Stimulated activated naive CD4-positive, alpha-beta T cell (primary cell): ENCODE data around the gene COLGALT1.
"Not testable (repeated sequence)": the region's sequence is repeated elsewhere in the genome, so short reads cannot be mapped to it uniquely, and the experiment has no call there.

Experiments
- DNase-seq, 6 experiments: peaks; one replicate each; lab custom pipeline; 2025; lab: John Stamatoyannopoulos, UW

The COLGALT1 gene

DNA sequence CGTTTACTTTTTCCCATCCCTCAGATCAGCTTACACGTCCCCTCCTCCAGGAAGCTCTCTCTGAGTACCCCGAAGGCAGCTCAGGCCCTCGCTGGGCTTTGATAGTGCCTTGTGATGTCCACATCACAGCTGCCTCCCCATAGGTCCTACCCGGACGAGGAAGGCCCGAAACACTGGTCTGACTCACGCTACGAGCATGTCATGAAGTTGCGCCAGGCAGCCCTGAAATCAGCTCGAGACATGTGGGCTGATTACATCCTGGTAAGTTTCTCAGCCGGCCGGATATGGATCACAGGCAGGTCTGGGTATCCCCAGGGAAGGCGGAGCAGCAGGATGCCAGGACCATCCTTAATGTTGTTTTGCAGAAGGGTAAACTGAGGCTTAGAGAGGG, 4.8 kb downstream of the COLGALT1 start:
- DNase-seq, result no peak

DNA sequence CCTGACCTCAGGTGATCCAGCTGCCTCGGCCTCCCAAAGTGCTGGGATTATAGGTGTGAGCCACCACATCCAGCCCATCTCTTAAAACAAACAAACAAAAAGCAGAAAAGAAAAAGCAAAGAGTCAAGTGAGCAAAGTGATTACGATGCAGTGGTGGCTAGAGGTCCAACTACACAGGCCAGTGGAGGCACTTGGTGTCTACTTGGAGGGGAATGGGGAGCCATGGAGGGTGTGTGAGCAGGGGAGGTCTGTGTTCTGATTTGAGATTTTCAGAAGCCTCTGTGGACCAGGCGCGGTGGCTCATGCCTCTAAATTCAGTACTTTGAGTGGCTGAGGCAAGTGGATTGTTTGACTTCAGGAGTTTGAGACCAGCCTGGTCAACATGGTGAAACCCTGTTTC, 6.6 kb downstream of the COLGALT1 start:
- DNase-seq, result no peak

DNA sequence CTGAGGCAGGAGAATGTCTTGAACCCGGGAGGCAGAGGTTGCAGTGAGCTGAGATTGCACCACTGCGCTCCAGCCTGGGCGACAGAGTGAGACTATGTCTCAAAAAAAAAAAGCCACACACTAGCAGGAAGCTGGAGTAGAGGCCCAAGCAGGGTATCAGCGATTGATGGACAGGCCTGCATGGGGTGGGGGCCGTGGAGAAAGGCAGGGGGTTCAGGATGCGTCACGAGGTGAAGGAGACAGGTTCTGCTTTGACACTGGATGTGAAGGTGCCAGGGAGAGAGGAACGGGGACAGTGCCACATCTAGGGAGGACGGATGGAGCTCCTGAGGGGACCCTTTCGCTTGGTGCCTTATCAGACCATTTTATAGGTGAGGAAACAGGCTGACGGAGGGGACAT, 7.1 kb downstream of the COLGALT1 start:
- DNase-seq, result no peak

DNA sequence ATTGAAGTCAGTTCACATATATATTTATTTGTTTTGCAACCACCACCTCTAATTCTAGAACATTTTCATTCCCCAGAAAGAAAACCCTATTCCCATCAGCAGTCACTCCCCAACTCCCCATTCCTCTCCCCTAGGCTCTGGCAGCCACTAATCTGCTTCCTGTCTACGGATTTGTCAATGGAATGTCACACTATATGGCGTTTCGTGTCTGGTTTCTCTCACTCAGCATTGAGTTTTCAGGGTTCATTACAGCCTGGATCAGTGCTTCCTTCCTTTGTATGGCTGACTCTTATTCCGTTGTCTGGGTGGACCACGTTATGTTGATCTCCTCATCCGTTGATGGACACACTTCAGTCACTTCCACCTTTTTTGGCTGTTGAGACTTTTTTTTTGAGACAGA, 9.3 kb downstream of the COLGALT1 start:
- DNase-seq, result no peak

DNA sequence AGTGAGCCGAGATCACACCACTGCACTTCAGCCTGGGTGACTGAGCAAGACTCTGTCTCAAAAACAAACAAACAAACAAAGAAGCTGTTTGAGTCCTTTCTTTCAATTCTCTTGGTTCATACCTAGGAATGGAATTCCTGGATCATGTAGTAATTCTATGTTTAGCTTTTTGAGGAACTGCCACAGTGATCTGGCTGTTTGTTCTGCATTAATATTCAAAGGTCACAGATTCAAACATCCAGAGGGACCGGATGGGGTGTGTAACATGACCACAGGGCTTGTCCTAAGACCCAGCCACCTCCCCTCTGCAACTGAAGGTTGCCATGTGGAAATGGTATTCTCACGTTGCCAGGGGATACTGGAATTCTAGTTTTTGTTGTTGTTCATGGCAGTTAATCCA, 10.2 kb downstream of the COLGALT1 start:
- no peak for DNase-seq

DNA sequence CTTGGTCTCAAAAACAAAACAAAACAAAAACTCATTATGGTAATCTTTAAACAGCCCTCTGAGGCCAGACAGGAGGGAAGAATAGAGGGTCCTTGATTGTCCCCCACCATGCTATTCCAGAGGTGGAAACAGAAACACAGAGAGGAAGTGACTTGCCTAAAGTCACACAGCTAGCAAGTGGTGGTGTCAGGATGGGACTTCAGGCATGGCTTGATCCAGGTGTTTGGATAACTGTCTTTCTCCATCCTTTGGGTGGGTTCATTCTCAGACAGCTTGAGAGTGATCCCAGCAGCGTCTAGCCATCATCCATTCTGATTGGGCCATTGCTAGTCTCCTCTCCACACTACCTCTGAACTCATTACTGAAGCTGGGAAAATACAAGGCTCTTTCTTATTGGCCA, 12.5 kb downstream of the COLGALT1 start:
- DNase-seq, result no peak

DNA sequence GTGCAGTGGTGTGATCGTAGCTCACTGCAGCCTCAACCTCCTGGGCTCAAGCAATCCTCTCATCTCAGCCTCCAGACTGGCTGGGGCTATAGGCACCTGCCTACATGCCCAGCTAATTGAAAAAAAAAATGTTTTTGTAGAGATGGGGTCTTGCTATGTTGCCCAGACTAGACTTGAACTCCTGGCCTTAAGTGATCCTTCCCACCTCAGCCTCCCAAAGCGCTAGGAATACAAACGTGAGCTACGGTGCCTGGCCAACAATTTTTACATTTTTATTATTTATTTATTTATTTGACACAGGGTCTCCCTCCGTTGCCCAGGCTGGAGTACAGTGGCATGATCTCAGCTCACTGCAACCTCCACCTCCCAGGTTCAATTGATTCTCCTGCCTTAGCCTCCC, 14.8 kb downstream of the COLGALT1 start:
- DNase-seq, result not testable (repeated sequence)

DNA sequence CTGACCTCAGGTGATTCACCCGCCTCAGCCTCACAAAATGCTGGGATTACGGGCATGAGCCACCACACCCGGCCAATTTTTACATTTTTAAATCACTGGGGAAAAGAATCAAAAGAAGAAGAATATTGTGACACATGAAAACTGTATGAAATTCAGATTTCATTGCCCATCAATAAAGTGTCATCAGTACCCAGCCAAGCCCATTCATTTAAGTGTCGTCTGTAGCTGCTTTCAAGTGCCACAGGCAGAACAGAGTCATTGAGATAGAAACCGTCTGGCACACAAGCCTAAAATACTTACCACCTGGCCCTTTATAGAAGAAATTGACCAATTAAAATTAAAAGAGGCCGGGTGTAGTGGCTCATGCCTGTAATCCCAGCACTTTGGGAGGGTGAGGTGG, 15.3 kb downstream of the COLGALT1 start:
- DNase-seq, result no peak

DNA sequence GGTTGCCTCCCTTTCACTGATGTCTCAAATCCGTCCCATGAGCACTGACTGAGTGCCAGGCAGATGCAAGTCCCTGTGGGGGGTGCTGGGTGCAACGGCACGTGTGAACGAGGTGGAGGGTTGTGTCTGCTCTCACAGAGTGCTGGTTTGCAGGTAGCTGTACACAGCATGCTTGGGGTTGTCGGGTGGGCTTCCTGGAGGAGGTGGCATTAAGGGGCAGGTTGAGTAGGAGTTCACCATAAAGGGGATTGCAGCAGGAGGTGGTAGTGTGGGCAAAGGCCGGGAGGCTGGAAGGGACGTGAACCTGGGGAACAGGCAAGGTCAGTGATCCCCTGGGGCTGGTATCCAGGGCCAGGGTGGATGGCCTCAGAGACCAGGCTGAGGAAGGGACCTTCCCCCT, 17.2 kb downstream of the COLGALT1 start:
- no peak for DNase-seq

DNA sequence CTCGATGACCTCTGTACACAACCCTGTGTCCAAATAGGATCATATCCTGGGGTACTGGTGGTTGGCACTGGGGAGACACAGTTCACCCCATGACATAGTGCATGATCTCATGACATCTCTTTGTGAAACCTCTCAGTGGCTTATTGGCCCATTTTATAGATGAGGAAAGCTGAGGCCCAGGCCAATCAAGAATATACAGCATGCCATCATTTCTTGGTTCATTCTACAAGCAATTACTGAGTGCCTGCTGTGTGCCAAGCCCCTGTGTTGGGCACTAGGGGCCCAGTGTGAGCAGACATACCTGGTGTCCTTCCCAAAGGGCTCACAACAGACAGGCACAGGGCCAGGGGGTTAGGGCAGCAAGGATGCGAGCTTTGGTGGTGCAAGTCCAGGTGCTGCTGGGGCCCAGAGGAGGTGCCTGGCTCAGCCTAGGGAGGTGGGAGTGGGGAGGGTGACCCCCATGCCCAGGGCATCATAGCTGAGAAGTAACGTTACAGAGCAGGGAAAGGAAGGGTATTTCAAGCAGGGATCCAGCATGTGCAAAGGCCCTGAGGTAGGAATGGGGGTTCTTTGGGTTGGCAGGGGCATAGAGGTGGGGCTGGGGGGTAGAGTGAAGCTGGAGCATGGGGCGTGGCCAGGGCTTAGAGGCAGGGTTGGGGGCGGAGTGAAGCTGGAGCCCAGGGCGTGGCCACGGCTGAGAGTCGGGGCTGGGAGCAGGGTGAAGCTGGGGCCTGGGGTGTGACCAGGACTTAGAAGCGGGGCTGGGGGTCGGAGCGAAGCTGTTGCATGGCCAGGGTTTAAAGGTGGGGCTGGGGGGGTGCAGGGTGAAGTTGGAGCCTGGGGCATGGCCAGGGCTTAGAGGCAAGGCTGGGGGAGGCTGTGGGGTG, 20.7 kb downstream of the COLGALT1 start:
- no peak for DNase-seq

DNA sequence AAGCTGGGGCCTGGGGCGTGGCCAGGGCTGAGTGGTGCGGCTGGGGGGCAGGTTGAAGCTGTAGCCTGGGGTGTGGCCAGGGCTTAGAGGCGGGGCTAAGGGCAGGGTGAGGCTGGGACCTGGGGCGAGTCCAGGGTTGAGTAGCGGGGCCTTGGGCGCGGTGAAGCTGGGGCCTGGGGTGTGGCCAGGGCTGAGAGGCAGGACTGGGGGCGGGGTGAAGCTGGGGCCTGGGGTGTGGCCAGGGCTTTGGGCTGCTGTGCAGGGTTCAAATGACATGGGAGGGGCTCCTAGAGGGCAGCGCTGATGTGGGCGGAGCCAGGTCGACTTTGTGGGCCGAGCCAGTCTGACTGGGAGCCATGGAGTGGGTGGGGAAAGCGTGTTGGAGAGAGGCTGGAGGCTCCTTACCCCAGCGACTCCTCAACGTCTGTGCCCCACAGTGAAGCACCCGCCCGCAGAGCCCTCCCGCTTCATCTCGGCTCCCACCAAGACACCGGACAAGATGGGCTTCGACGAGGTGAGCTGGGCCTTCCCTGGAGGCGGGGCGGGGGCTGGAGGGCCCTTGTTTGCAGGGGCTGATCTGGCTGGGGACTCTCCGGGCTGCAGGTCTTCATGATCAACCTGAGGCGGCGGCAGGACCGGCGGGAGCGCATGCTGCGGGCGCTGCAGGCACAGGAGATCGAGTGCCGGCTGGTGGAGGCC, 21.5 kb downstream of the COLGALT1 start:
- DNase-seq, result no peak

DNA sequence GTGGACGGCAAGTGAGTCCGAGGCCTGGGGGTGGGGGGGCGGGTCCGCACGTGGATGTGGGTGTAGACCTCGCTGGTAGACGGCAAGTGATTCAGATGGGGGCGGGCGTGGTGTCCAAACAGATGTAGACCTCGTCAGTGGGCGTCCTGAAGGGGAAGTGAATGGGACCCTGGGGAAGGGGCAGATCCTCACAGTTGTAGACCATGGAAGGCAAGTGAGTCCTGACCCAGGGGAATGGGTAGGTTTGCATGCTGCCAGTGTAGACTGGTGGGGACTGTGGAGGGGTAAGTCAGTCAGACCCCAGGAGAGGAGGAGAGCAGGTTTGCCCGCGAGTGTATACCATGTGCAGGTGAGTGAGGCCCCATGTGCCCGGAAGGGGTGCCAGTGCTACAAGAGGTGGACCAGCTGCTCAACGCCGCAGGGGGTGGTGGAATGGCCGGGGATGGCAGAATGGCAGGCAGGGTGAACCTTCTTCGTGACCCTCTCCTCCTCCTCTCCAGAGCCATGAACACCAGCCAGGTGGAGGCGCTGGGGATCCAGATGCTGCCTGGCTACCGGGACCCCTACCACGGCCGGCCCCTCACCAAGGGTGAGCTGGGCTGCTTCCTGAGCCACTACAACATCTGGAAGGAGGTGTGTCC, 22.1 kb downstream of the COLGALT1 start:
- no peak for DNase-seq

DNA sequence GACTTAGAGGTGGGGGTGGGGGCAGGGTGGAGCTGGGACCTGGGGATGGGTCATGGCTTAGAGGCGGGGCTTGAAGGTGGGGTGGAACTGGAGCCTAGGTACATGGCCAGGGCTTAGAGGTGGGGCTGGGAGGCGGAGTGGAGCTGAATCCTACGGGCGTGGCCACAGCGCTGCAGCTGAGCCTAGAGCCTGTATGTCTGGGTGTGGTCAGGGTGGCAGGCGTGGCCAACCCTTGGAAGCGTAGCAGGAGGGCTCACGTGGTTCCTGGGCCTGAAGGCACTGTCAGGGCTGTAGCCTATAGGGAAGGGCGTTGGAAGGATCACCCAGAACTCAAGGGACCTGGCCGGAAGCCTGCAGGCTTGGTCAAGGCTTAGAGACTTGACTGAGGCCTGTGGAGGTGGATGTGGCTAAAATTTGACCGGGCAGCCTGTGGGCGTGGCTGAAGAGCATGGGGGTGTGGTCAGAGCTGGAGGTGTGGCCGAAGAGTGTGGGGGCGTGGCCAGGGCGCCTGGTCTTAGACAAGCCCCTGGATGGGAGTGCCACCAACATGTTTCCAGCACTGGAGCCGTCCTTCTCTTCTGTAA, 24.3 kb downstream of the COLGALT1 start:
- DNase-seq, result no peak

DNA sequence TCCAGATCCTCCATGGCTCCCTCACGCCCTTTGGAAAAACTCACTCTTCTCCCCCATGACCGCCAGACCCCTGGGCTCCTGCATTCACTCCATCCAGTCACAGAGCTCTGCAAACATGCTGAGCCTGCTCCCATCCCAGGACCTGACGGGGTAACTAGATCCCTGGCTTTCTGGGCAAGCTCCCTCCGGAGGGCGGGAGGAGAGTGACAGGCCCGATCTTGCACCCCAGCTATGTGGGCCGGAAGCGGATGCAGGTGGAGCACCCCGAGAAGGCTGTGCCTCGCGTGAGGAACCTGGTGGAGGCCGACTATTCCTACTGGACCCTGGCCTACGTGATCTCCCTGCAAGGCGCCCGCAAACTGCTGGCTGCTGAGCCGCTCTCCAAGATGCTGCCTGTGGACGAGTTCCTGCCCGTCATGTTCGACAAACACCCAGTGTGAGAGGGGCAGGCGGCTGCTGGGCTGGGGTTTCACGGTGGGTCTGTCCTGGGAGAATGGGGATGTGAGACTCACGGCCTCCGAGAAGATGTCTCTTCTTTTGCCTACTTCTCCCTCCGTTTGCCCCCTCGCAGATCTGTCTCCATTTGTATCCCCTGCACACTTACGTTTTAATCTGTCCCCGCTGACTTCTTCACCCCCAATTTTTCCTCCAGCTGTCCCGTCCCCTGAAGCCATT, 25.2 kb downstream of the COLGALT1 start:
- no peak for DNase-seq

DNA sequence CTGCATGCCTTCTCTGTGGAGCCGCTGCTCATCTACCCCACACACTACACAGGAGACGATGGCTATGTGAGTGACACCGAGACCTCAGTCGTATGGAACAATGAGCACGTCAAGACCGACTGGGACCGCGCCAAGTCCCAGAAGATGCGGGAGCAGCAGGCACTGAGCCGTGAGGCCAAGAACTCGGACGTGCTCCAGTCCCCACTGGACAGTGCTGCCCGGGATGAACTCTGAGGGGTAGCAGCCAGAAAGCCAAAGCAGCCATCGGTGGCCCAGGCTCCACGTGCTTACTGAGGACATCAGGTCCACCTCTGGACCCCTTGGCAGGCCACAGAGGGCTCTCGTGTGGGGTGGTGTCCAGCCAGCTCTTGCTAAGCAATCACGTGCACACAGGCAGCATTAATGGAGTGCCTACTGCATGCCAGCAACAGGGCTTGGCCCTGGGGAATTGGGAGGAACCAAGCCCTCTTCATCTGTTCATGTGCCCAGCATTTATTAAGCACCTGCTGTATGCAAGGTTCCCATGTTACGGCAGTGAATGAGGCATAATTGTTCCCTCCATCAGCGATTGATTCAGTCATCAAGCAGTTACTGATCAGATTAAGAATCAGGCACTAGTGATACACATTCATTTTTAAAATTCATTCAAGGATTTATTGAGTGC, 25.9 kb downstream of the COLGALT1 start:
- no peak for DNase-seq

DNA sequence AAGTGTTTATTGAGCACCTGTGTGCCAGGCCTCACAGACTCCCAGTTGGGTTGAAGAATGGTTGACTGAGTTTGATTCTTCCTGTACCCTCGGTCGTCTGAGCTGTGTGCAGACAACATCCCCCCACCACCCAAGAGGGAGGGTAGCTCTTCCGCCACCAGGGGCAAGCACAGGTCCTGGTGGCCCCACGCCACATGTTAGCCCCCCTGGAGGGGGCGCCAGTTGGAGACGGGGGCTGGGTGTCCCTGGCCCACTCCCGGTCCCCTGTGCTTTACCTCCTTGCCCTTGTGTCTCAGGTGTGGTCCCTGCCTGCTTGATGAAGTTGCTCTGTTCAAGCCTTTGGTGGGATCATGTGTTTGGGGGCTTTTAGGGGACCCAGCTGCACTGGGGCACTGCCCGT, 27.2 kb downstream of the COLGALT1 start:
- DNase-seq, result no peak

DNA sequence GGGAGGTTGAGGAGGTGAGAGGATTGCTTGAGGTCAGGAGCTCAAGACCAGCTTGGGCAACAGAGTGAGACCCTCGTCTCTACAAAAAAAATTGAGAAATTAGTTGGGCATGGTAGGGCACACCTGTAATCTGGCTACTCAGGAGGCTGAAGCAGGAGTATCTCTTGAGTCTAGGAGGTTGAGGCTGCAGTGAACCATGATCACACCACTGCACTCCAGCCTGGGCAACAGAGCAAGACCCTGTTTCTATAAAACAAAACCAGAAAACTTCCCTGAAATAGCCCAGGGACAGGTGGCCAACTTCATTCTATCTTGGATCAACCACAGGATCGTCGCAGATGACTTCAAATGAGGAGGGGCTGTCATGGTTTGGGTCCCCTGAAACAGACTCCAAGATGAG, 28.7 kb downstream of the COLGALT1 start:
- no peak for DNase-seq

DNA sequence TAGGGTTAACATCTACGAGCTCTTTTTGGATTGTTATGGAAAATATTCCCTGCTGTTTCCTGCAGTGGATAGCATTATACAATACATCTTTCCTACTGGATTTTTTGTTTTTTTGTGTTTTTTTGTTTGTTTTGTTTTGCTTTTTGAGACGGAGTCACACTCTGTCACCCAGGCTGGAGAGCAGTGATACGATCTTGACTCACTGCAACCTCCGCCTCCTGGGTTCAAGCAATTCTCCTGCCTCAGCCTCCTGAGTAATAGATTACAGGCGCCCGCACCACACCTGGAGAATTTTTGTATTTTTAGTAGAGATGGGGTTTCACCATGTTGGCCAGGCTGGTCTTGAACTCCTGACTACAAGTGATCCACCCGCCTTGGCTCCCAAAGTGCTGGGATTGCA, 29.9 kb downstream of the COLGALT1 start:
- DNase-seq, result not testable (repeated sequence)

DNA sequence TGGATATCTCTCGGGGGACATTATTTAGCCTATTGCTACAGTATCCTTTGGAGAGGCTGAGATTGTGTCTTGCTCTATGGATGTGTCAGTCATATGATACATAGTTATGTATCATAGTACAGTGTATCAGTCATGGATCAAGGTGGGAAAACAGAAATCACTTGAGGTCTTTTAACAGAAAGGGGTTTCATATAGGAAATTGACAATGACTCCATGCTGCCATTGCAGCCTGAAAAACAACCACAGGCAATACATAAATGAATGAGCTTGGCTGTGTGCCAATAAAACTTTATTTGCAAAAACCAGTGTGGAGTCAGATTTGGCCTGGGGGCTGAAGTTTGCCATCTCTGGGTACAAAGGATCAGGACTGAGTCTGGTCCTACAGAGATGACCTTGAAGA, 35.4 kb downstream of the COLGALT1 start:
- DNase-seq, result no peak

DNA sequence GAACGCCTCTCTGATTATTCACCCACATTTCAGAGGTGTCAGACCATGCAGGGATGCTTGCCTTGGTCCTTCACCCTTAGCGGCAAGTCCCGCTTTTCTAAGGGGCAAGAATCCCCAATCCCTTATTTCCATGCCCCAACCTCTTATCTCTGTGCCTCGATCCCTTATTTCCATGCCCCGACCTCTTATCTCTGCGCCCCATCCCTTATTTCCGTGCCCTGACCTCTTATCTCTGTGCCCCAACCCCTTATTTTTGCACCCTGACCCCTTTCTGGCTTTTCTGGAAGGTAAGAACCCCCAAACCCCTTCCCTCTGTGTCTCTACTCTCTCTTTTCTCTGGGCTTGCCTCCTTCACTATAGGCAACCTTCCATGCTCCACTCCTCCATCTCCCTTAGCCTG, 38.8 kb downstream of the COLGALT1 start:
- not testable (repeated sequence) for DNase-seq

DNA sequence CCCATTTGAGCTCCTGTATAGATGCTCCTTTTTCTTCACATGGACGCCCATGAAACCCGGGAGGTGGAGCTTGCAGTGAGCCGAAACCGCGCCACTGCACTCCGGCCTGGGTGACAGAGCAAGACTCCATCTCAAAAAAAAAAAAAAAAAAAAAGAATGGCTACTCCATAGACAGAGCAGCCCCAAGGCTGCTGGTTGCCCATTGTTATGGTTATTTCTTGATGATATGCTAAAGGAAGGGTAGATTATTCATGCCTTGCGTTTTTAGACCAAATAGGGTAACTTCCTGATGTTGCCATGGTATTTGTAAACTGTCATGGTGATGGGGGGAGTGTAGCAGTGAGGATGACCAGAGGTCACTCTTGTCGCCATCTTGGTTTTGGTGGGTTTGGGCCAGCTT, 42.6 kb downstream of the COLGALT1 start:
- not testable (repeated sequence) for DNase-seq

DNA sequence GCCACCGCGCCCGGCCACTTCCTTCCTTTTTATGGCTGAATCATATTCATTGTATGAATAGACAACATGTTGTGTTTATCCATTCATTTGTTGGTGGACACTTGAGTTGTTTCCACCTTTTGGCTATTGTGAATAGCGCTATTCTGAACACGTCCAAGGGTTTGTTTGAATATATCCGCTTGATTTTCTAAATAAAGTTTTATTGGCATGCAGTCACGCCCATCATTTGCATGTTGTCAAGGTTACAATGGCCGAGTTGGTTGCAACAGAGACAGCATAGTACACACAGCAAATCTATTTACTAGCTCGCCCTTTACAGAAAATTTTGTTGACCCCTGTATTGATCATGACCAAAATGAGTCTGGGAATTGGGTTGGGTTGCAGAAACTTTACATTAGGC, 43.5 kb downstream of the COLGALT1 start:
- no peak for DNase-seq
